ENCODE data around the gene ELL2. TPM values are rescaled to one million over a fixed set of nuclear protein-coding genes. Genes with fewer than 3 reads are reported as not detected.
A peak's percentile ranks its signal among the peaks of the same experiment; 100 is the strongest.
"Not testable (repeated sequence)": the region's sequence is repeated elsewhere in the genome, so short reads cannot be mapped to it uniquely, and the experiment has no call there.

The ELL2 gene
- total RNA-seq, 1 donor from 2014 or later: 26.7 TPM

- ATAC-seq: no peak
- no peak for DNase-seq (ENCODE audit: missing footprints)
- intact Hi-C loops (cut with DNase I): loop anchor here (10.0 kb wide), 1 partner anchor 286 kb away; the partner anchor contains the start of genes ARSK and SKIC3
Observed at GRCh38 chr5:95840956-95841705, 120.5 kb downstream of the ELL2 start.

GRCh38 chr5:95839658-95840057, 122.0 kb downstream of the ELL2 start:
- ATAC-seq (no peak), DNase-seq (ENCODE audit: missing footprints) (no peak)
- intact Hi-C loops (cut with DNase I): loop anchor here (10.0 kb wide), 1 partner anchor 285 kb away; the partner anchor contains the start of genes ARSK and SKIC3

GRCh38 chr5:95838556-95838955, 123.1 kb downstream of the ELL2 start:
- ATAC-seq (no peak), DNase-seq (ENCODE audit: missing footprints) (no peak)
- intact Hi-C loops (cut with DNase I): no loop called here

GRCh38 chr5:95838001-95838520, 123.6 kb downstream of the ELL2 start:
- no peak for ATAC-seq
- no peak for DNase-seq (ENCODE audit: missing footprints)
- intact Hi-C loops (cut with DNase I): no loop called here

GRCh38 chr5:95837492-95837891, 124.2 kb downstream of the ELL2 start:
- no peak for ATAC-seq
- DNase-seq (ENCODE audit: missing footprints): no peak
- intact Hi-C loops (cut with DNase I): no loop called here

GRCh38 chr5:95836971-95837370, 124.7 kb downstream of the ELL2 start:
- DNase-seq (ENCODE audit: missing footprints); intact Hi-C loops (cut with DNase I); ATAC-seq: not testable (repeated sequence)

GRCh38 chr5:95836544-95836943, 125.1 kb downstream of the ELL2 start:
- no peak for DNase-seq (ENCODE audit: missing footprints)
- intact Hi-C loops (cut with DNase I): no loop called here
- no peak for ATAC-seq

GRCh38 chr5:95835682-95836385, 125.8 kb downstream of the ELL2 start:
- ATAC-seq (peak; percentile 9), DNase-seq (ENCODE audit: missing footprints) (peak; percentile 70)
- intact Hi-C loops (cut with DNase I): no loop called here

Other genes starting within 250 kb of the ELL2 start
- gene RHOBTB3, start 230.5 kb downstream of the ELL2 start, total RNA-seq: 76.5 TPM
- gene GLRX, start 139.1 kb downstream of the ELL2 start, total RNA-seq: 111 TPM